NK-92 (cell line): ENCODE data around the gene JAK1.
"Not testable (repeated sequence)": the region's sequence is repeated elsewhere in the genome, so short reads cannot be mapped to it uniquely, and the experiment has no call there.

Source experiments
- DNase-seq: peaks from one replicate; lab custom pipeline; 2025; ENCODE audit not compliant: unreplicated experiment; lab: John Stamatoyannopoulos, UW

JAK1 gene

GRCh38 chr1:64844175-64844574 lies 122.2 kb downstream of the JAK1 start:
- DNase-seq: no peak

DNA sequence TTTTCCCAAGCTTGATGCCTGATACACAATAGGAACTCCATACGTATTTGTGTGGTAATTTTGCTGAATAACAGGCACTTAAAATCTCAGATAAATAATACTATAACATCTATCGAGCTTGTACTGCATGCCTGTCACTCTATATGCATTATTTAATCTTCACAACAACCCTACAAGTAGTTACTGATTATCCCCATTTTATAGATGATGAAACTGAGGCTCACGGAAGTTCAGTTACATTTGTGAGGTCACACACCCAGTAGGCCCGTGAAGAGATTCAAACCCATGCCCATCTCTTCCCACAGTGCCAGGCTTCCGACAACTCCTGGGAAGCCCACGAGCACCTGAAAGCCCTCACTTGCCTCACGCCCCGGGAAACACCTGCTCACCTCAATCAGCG lies 122.7 kb downstream of the JAK1 start:
- DNase-seq: no peak

- DNase-seq: no peak
Measured at GRCh38 chr1:64842224-64842623, 124.1 kb downstream of the JAK1 start.

DNA sequence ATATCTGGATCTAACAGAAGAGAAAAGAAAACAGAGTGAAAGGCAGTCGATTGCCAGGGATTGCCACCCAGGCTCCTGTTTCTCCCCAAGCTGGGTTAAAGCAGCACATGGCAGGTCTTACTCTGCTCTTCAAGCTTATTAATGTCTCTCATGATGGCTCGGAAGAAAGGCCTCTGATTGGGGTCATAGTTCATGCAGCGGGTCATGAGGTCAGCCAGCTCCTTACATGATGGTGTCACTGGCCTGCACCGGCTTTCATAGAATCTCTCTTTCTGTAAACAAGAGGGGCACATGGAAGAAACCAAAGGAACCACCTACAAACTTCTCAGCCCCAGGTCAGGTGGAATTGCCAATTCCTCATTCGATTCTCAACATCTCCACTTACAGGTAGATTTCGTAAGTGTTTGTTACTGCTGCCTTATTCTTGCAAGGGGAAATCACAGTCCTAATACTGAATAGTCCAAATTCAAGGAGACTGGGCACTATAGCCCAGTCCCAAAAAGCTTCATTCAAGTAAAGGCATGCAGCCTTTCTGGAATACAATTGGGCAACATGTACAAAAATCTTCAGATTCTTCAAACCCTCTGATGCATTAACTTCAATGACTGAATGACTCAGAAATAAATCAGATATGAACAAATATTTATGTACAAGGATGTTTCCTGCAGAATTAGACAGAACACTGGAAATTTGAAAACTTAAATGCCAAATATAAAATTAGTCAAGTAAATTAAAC lies 124.9 kb downstream of the JAK1 start:
- DNase-seq: no peak

- no peak for DNase-seq
Measured at GRCh38 chr1:64839732-64840405, 126.5 kb downstream of the JAK1 start.

DNA sequence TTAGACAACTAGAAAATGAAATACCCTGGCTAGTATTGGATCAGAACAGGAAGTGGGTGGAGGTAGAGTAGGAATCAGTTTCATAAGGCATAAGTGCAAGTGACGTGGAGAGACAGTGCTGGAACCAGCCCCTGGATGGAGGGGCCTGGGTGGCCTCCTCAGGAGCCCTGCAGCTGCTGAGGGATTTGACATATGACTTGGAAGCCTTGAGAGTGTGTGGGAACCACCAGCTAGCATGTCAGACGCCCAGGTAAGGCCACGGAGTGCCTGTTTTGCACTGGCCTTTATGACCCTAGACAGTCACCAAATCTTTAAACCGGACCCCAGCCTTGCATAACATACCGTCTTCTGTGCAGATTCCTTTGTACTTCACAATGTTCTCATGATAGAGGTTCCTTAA lies 127.1 kb downstream of the JAK1 start:
- DNase-seq: no peak

- DNase-seq: no peak
Measured at GRCh38 chr1:64838486-64838885, 127.9 kb downstream of the JAK1 start.

GRCh38 chr1:64836802-64837201 lies 129.5 kb downstream of the JAK1 start:
- no peak for DNase-seq

GRCh38 chr1:64834734-64835133 lies 131.6 kb downstream of the JAK1 start:
- no peak for DNase-seq

GRCh38 chr1:64830030-64830651 lies 136.2 kb downstream of the JAK1 start:
- DNase-seq: no peak

DNA sequence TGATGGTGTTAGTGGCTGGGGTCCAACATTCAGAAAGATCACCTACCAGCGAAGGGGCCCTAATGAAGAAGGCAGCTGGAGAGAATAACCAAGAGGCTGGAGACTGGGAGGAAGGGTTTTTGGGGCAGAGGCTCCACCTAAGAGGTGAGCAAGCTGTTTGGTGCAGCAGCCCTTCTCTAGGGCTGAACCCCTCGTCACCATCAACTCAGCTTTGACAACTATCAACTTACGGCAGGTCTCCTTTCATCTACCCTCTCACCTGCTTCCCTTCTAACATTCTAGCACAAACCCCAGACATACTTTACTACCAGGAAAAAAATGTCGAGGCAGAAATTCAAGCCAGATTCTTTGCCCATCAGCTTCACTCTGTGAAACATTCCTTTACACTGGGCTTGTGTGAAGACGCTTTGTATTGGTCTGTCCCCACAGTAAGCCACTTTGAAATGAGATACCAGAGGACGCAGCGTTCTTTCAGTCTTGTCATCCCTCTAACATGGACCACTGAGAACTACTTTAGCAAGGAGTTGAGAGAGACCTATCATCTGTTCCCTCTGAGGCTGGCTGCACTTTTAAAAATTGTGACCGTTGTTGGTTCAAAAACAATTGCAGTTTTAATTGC lies 136.8 kb downstream of the JAK1 start:
- DNase-seq: no peak

DNA sequence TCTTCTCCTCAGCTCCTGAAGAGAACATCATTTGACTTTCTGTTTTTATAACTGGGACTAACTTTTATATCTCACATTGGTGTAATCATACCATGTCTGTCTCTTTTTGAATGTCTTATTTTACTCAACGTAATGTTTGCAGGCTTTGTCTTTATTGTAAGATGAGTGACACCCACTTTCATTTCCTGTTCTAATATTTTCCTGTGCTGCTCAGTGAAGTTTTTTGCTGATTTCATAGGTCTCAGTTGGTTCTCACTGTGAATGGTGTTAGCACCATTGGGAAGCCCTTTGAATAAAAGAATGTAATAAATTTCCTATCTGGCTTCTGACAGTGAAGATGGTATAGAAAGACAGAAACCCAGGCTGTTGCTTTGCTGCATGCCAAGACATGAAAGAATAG lies 137.5 kb downstream of the JAK1 start:
- no peak for DNase-seq

GRCh38 chr1:64826991-64827390 lies 139.4 kb downstream of the JAK1 start:
- DNase-seq: no peak

DNA sequence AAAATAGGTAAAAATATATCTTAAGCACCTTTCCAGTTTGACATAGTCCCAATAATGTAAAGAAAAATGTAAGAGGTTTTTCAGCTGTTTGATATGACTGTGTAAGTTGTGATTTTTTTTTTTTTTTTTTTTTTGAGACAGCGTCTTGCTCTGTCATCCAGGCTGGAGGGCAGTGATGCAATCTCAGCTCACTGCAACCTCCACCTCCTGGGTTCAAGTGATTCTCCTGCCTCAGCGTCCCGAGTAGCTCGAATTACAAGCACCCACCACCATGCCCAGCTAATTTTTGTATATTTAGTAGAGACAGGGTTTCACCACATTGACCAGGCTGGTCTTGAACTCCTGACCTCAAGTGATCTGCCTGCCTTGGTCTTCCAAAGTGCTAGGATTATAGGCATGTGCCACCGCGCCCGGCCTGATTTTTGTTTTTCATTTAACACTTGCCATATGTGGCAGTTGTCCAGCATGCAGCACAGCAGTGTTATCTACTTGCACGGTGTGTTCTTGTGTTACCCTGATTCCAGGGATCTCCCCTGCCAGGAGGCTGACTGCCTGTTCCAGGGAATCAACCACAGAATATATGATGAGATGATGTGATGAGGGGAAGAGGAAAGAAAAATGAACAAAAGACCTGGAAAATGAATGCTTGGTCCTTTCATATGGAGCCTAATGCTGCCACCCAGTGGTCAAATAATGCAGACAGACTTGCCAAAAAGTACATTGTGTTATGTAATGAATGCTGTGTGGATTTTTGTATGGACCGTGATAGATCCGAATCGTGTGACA lies 142.5 kb downstream of the JAK1 start:
- DNase-seq: no peak

GRCh38 chr1:64822621-64823020 lies 143.7 kb downstream of the JAK1 start:
- no peak for DNase-seq

- not testable (repeated sequence) for DNase-seq
Measured at GRCh38 chr1:64820572-64820971, 145.8 kb downstream of the JAK1 start.

- DNase-seq: not testable (repeated sequence)
Measured at GRCh38 chr1:64817364-64817763, 149.0 kb downstream of the JAK1 start.

- no peak for DNase-seq
Measured at GRCh38 chr1:64814427-64814826, 151.9 kb downstream of the JAK1 start.

- no peak for DNase-seq
Measured at GRCh38 chr1:64811131-64811530, 155.2 kb downstream of the JAK1 start.

GRCh38 chr1:64810001-64810400 lies 156.3 kb downstream of the JAK1 start:
- DNase-seq: no peak

DNA sequence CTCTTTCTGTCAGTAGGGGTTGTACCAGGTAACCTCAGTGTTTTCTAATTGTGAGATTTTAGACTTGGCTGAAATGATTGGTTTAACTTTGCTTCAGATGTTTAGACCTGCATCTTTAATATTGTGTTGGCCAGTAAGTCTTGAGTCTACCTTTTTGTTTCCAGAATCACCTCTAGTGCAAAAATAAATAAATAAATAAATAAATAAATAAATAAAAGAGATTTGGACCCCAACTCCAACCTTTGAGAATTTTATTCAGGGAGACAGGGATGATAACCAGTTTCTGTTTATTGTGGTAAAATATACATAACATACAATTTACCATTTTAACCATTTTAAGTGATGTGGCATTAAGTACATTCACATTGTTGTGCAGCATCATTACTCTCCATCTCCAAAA lies 157.0 kb downstream of the JAK1 start:
- no peak for DNase-seq
